ENCODE measurements around the gene GFOD1. TPM values are rescaled to one million over a fixed set of nuclear protein-coding genes. Genes with fewer than 3 reads are reported as not detected.

The GFOD1 gene
- total and polyA plus RNA-seq, 10 donors: 3.4 to 54.0 (median 32.5) TPM

DNA sequence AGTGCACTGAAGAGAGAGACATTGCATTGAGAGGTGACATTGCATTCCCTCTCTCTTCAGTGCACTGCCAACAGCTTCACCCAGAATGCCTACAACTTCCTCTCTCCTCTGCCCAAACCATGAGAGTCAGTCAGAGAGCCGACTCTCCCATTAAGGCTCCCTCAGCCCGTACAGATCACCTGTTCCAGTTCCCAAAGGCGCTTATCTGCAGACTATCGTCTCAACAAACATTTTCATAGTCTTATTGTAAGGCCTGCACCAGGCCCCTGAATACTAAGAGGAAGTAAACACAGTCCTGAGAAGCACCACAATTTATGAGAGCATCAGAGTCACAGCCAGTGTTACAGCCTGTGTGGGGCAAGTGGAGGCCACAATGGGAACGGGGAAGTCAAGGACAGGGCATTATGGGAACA lies 53.7 kb downstream of the GFOD1 start:
- H3K4me3 ChIP-seq: peak overlapping the region in 1 of 8 donors; percentile 15
- intact Hi-C loops (cut with DNase I; ENCODE audit: low total_unique reads): no loop called here
- peak overlapping the region in 7 of 8 donors; percentile 53 to 83 (median 72) for H3K27ac ChIP-seq
- 31 to 63% (median 34%) methylated on average over 5 of the region's 5 CpGs for WGBS, 5 donors
- no peak for TF ChIP-seq POLR2A (IDR thresholded peaks at IDR 0.05)
- TF ChIP-seq CTCF (IDR thresholded peaks at IDR 0.05 in 8 of 11, conservative IDR thresholded peaks at IDR 0.05 in 3 of 11): no peak
- peak in 1 of 3 donors; percentile 32 for TF ChIP-seq POLR2AphosphoS5 (IDR thresholded peaks at IDR 0.05)
- no peak for DNase-seq
- H3K9me3 ChIP-seq: no peaks in the 10 kb centered on the region
- no peaks in the 10 kb centered on the region for H3K27me3 ChIP-seq (replicated peaks in 1 of 7)
- H3K4me1 ChIP-seq: peaks cover 10 to 100% (median 77%) of the 10 kb centered on the region in 6 donors
- H3K36me3 ChIP-seq: no peaks in the 10 kb centered on the region

- intact Hi-C loops (cut with DNase I; ENCODE audit: low total_unique reads): no loop called here
- DNase-seq: no peak
- no peak for TF ChIP-seq POLR2A (IDR thresholded peaks at IDR 0.05)
- TF ChIP-seq POLR2AphosphoS5 (IDR thresholded peaks at IDR 0.05): no peak
- no peak for TF ChIP-seq CTCF (IDR thresholded peaks at IDR 0.05 in 8 of 11, conservative IDR thresholded peaks at IDR 0.05 in 3 of 11)
- Histone ChIP-seq H3K9me3 (no peaks in the 10 kb centered on the region), H3K4me3 (peak overlapping the region in 1 of 8 donors; percentile 23), H3K27ac (peak overlapping the region; percentile 2 to 83 (median 56)), H3K36me3 (no peaks in the 10 kb centered on the region), H3K4me1 (peaks cover 14 to 100% (median 88%) of the 10 kb centered on the region in 6 donors), H3K27me3 (replicated peaks in 1 of 7) (no peaks in the 10 kb centered on the region)
- WGBS, 5 donors: 48 to 67% (median 56%) methylated on average over 4 of the region's 4 CpGs
Measured at GRCh38 chr6:13432526-13433184, 54.7 kb downstream of the GFOD1 start.

DNA sequence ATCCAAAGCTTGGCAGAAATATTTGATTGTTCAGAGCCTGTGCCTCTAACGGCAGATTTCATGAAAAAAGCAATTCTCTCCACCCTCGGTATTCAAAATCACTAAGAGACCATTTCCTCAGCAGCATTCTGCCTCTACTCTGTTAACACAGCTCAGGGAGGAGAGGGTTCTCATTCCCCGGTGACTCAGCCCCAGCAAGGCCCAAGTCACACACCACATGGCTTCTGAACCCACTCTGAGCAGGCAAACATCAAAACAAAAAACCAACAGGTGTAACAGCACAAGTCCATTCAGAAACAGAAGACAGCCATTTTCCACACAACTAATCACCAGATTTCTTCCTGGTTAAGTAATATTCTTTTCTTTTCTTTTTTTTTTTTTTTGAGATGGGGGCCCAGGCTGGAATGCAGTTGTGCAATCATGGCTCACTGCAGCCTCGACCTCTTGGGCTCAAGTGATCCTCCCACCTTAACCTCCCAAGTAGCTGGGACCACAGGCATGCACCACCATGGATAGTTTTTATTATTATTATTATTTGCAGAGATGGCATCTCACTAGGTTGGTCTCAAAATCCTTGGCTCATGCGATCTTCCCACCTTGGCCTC lies 55.4 kb downstream of the GFOD1 start:
- intact Hi-C loops (cut with DNase I; ENCODE audit: low total_unique reads): no loop called here
- TF ChIP-seq CTCF (IDR thresholded peaks at IDR 0.05 in 8 of 11, conservative IDR thresholded peaks at IDR 0.05 in 3 of 11) (no peak), POLR2AphosphoS5 (IDR thresholded peaks at IDR 0.05) (no peak), POLR2A (IDR thresholded peaks at IDR 0.05) (no peak)
- Histone ChIP-seq H3K4me1 (peaks cover 14 to 100% (median 90%) of the 10 kb centered on the region in 6 donors), H3K27me3 (replicated peaks in 1 of 7) (no peaks in the 10 kb centered on the region), H3K4me3 (peak overlapping the region in 1 of 8 donors; percentile 23), H3K36me3 (no peaks in the 10 kb centered on the region), H3K27ac (peak overlapping the region; percentile 23 to 83 (median 56)), H3K9me3 (no peaks in the 10 kb centered on the region)
- WGBS, 5 donors: 51 to 72% (median 55%) methylated on average over 5 of the region's 5 CpGs
- no peak for DNase-seq

- Histone ChIP-seq H3K36me3 (no peaks in the 10 kb centered on the region), H3K9me3 (no peaks in the 10 kb centered on the region), H3K27ac (peak overlapping the region; percentile 23 to 83 (median 56)), H3K4me3 (peak overlapping the region in 1 of 8 donors; percentile 4), H3K27me3 (replicated peaks in 1 of 7) (no peaks in the 10 kb centered on the region), H3K4me1 (peaks cover 17 to 100% (median 91%) of the 10 kb centered on the region in 6 donors)
- TF ChIP-seq POLR2AphosphoS5 (IDR thresholded peaks at IDR 0.05) (no peak), CTCF (IDR thresholded peaks at IDR 0.05 in 8 of 11, conservative IDR thresholded peaks at IDR 0.05 in 3 of 11) (no peak), POLR2A (IDR thresholded peaks at IDR 0.05) (no peak)
- WGBS, 5 donors: 69 to 82% (median 71%) methylated on average over 6 of the region's 6 CpGs
- intact Hi-C loops (cut with DNase I; ENCODE audit: low total_unique reads): no loop called here
- no peak for DNase-seq
Measured at GRCh38 chr6:13431059-13431656, 56.2 kb downstream of the GFOD1 start.
